Measurements from ENCODE around the gene EIF1. TPM values are rescaled to one million over a fixed set of nuclear protein-coding genes. Genes with fewer than 3 reads are reported as not detected.
A peak's percentile ranks its signal among the peaks of the same experiment; 100 is the strongest.

The EIF1 gene
- polyA plus RNA-seq, 1 donor from 2014 or later, result 257 TPM

GRCh38 chr17:41648411-41649195, 40.1 kb upstream of the EIF1 start:
- no peaks in the 10 kb centered on the region for H4K20me1 ChIP-seq (ENCODE audit: insufficient read depth)
- H3K27ac ChIP-seq (ENCODE audit: low read length), result no peak overlapping the region
- TF ChIP-seq, protein P1, sequence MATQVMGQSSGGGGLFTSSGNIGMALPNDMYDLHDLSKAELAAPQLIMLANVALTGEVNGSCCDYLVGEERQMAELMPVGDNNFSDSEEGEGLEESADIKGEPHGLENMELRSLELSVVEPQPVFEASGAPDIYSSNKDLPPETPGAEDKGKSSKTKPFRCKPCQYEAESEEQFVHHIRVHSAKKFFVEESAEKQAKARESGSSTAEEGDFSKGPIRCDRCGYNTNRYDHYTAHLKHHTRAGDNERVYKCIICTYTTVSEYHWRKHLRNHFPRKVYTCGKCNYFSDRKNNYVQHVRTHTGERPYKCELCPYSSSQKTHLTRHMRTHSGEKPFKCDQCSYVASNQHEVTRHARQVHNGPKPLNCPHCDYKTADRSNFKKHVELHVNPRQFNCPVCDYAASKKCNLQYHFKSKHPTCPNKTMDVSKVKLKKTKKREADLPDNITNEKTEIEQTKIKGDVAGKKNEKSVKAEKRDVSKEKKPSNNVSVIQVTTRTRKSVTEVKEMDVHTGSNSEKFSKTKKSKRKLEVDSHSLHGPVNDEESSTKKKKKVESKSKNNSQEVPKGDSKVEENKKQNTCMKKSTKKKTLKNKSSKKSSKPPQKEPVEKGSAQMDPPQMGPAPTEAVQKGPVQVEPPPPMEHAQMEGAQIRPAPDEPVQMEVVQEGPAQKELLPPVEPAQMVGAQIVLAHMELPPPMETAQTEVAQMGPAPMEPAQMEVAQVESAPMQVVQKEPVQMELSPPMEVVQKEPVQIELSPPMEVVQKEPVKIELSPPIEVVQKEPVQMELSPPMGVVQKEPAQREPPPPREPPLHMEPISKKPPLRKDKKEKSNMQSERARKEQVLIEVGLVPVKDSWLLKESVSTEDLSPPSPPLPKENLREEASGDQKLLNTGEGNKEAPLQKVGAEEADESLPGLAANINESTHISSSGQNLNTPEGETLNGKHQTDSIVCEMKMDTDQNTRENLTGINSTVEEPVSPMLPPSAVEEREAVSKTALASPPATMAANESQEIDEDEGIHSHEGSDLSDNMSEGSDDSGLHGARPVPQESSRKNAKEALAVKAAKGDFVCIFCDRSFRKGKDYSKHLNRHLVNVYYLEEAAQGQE (IDR thresholded peaks at IDR 0.05; ENCODE audit: borderline replicate concordance), result no peak
- TF ChIP-seq RAD21 (conservative IDR thresholded peaks at IDR 0.05) (peak; percentile 57), TAF1 (IDR thresholded peaks at IDR 0.05; ENCODE audit: low read depth) (no peak), EP300 (conservative IDR thresholded peaks at IDR 0.05; ENCODE audit: poor library complexity, severe bottlenecking) (no peak), POLR2AphosphoS5 (IDR thresholded peaks at IDR 0.05) (no peak), SMC3 (conservative IDR thresholded peaks at IDR 0.05; ENCODE audit: poor library complexity) (peak; percentile 76), MXI1 (conservative IDR thresholded peaks at IDR 0.05; ENCODE audit: poor library complexity, severe bottlenecking) (no peak), EZH2 (IDR thresholded peaks at IDR 0.05; ENCODE audit: borderline replicate concordance, insufficient read depth, low read length, poor library complexity, severe bottlenecking) (no peak)
- TF ChIP-seq, protein P2, sequence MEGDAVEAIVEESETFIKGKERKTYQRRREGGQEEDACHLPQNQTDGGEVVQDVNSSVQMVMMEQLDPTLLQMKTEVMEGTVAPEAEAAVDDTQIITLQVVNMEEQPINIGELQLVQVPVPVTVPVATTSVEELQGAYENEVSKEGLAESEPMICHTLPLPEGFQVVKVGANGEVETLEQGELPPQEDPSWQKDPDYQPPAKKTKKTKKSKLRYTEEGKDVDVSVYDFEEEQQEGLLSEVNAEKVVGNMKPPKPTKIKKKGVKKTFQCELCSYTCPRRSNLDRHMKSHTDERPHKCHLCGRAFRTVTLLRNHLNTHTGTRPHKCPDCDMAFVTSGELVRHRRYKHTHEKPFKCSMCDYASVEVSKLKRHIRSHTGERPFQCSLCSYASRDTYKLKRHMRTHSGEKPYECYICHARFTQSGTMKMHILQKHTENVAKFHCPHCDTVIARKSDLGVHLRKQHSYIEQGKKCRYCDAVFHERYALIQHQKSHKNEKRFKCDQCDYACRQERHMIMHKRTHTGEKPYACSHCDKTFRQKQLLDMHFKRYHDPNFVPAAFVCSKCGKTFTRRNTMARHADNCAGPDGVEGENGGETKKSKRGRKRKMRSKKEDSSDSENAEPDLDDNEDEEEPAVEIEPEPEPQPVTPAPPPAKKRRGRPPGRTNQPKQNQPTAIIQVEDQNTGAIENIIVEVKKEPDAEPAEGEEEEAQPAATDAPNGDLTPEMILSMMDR (IDR thresholded peaks at IDR 0.05; ENCODE audit: poor library complexity, severe bottlenecking), result peak; percentile 79
- no peak overlapping the region for H2AFZ ChIP-seq (ENCODE audit: low read depth, low read length)
- H3K9me2 ChIP-seq (ENCODE audit: insufficient read depth, low read length), result no peaks in the 10 kb centered on the region
- H3K36me3 ChIP-seq (ENCODE audit: insufficient read depth, low read length), result no peaks in the 10 kb centered on the region
- no peaks in the 10 kb centered on the region for H3K79me2 ChIP-seq (replicated peaks; ENCODE audit: insufficient read depth, low read length)
- no peak overlapping the region for H3K4me2 ChIP-seq (ENCODE audit: low read length)
- H3F3A ChIP-seq (ENCODE audit: insufficient read depth, low read length, poor library complexity, severe bottlenecking), result no peaks in the 10 kb centered on the region
- peak overlapping the region; percentile 20 for H3K9ac ChIP-seq (ENCODE audit: low read length)
- H3K9me3 ChIP-seq (ENCODE audit: low read length), result no peaks in the 10 kb centered on the region
- H3K27me3 ChIP-seq (ENCODE audit: insufficient read depth, low read depth, low read length), result peaks cover 4% of the 10 kb centered on the region
- H3K4me3 ChIP-seq (ENCODE audit: low read length), result peak overlapping the region; percentile 56

GRCh38 chr17:41649923-41650519, 38.7 kb upstream of the EIF1 start:
- Histone ChIP-seq H3K9ac (ENCODE audit: low read length) (no peak overlapping the region), H2AFZ (ENCODE audit: low read depth, low read length) (no peak overlapping the region), H3K9me3 (ENCODE audit: low read length) (no peaks in the 10 kb centered on the region), H3F3A (ENCODE audit: insufficient read depth, low read length, poor library complexity, severe bottlenecking) (no peaks in the 10 kb centered on the region), H3K79me2 (replicated peaks; ENCODE audit: insufficient read depth, low read length) (no peaks in the 10 kb centered on the region), H3K36me3 (ENCODE audit: insufficient read depth, low read length) (no peaks in the 10 kb centered on the region), H4K20me1 (ENCODE audit: insufficient read depth) (no peaks in the 10 kb centered on the region), H3K27me3 (ENCODE audit: insufficient read depth, low read depth, low read length) (peaks cover 4% of the 10 kb centered on the region), H3K9me2 (ENCODE audit: insufficient read depth, low read length) (no peaks in the 10 kb centered on the region), H3K27ac (ENCODE audit: low read length) (no peak overlapping the region), H3K4me2 (ENCODE audit: low read length) (no peak overlapping the region), H3K4me3 (ENCODE audit: low read length) (no peak overlapping the region)
- TF ChIP-seq EP300 (conservative IDR thresholded peaks at IDR 0.05; ENCODE audit: poor library complexity, severe bottlenecking), result no peak
- TF ChIP-seq RAD21 (conservative IDR thresholded peaks at IDR 0.05), result no peak
- TF ChIP-seq, protein P1 (IDR thresholded peaks at IDR 0.05; ENCODE audit: borderline replicate concordance), result no peak
- TF ChIP-seq MXI1 (conservative IDR thresholded peaks at IDR 0.05; ENCODE audit: poor library complexity, severe bottlenecking), result no peak
- no peak for TF ChIP-seq SMC3 (conservative IDR thresholded peaks at IDR 0.05; ENCODE audit: poor library complexity)
- TF ChIP-seq POLR2AphosphoS5 (IDR thresholded peaks at IDR 0.05), result no peak
- no peak for TF ChIP-seq EZH2 (IDR thresholded peaks at IDR 0.05; ENCODE audit: borderline replicate concordance, insufficient read depth, low read length, poor library complexity, severe bottlenecking)
- TF ChIP-seq, protein P2 (IDR thresholded peaks at IDR 0.05; ENCODE audit: poor library complexity, severe bottlenecking), result no peak
- no peak for TF ChIP-seq TAF1 (IDR thresholded peaks at IDR 0.05; ENCODE audit: low read depth)
